ENCODE data around the gene XAB2.

The XAB2 gene

GRCh38 chr19:7629347-7630054, at the start of gene XAB2, which contains the start of gene PET100:
TSS of gene XAB2 (minus strand) at chr19:7629545. CDS start at chr19:7629527, 18 bp downstream.
TSS of gene PET100 (plus strand) at chr19:7629793. CDS start at chr19:7629834, 41 bp downstream.
- peak; percentile 92 for DNase-seq

- DNase-seq, result no peak
These were observed 48.4 kb upstream of the XAB2 start for GRCh38 chr19:7677669-7678311.

GRCh38 chr19:7676854-7677253, 47.5 kb upstream of the XAB2 start, which contains the start of gene MCEMP1:
TSS of gene MCEMP1 (plus strand) at chr19:7677090. CDS start at chr19:7677121, 31 bp downstream.
- DNase-seq, result no peak

DNA sequence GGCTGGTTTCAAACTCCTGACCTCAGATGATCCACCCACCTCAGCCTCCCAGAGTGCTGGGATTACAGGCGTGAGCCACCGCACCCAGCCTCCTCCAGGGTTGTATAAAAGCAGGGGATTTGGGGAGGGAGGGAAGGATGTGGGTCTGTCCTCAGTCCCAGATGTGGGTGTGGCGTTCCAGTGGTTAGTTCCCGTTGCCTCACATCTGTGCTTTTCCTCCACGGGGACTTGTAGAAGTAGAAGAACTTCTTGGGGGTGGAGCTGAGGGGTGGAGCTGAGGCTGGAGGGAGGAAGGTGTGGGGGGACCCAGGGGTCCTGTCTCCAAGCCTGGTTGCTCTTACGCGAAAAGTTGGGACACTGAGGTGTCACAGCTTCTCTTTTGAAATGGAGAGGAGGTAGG, 47.0 kb upstream of the XAB2 start:
- no peak for DNase-seq

GRCh38 chr19:7674010-7675005, 45.0 kb upstream of the XAB2 start:
- DNase-seq, result peak; percentile 31

GRCh38 chr19:7672522-7672921, 43.2 kb upstream of the XAB2 start:
- DNase-seq, result no peak

GRCh38 chr19:7670790-7671189, 41.4 kb upstream of the XAB2 start:
- DNase-seq, result no peak

DNA sequence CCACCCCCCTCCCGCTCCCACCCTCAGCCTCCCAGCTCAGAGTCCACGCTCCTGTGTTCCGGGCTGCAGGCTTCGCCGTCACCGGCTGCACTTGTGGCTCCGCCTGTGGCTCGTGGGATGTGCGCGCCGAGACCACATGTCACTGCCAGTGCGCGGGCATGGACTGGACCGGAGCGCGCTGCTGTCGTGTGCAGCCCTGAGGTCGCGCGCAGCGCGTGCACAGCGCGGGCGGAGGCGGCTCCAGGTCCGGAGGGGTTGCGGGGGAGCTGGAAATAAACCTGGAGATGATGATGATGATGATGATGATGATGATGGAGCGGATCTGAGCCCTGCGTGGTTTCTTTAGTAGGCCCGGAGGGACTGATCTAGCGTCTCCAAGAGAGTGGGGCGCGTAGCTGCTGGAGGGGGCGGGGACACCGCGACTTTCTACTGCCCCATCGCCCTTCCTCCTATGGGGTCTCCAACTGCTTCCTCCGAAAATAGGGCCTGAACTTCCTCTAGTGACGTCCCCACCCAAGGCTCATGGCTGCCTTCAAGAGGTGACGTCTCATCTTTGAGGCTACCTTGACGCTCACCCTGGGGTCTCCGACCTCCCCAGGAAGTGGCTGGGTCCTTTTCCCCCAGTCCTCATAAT, 40.9 kb upstream of the XAB2 start:
- DNase-seq, result peak; percentile 42

- DNase-seq, result no peak
These were observed 40.3 kb upstream of the XAB2 start for GRCh38 chr19:7669641-7670040.

DNA sequence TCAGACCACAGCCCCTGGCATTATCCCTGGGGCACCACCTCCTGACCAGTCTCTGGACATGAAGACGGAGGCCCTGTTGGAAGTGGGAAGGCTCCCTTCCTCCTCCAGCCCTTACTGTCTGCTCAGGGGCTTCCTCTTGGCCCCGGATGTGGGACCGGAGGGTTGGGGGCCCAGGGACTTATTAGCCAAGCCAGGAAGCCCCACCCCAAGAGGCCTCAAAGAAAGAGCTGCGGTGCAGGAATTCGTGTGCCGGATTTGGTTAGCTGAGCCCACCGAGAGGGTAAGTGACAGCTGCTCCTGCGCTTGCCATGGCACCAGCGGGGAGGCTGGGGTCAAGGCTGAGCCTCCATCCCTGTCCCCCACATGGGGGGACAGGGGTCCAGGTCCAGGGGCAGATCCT, 39.5 kb upstream of the XAB2 start, which contains the start of gene RETN:
Gene RETN (plus strand): TSS at position 208 of the 400 bp plus-strand sequence. CDS start 278 bp downstream, outside the sequence.
- no peak for DNase-seq

GRCh38 chr19:7665076-7665475, 35.7 kb upstream of the XAB2 start:
- no peak for DNase-seq

DNA sequence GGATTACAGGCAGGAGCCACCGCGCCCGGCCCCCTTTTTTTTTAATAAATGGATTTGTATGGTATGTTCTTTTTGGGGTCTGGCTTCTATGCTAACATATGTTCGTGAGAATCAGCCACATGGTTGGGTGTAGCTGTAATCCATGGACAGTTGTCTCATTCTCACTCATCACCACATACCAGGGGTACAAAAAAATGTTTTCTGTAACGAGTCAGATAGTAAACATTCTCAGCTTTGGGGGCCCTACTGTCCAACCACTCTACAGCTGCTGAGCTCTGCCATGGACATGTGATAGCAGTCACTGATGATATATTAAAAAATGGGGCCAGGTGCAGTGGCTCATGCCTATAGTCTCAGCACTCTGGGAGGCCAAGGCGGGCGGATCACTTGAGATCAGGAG, 34.4 kb upstream of the XAB2 start:
- DNase-seq, result no peak

DNA sequence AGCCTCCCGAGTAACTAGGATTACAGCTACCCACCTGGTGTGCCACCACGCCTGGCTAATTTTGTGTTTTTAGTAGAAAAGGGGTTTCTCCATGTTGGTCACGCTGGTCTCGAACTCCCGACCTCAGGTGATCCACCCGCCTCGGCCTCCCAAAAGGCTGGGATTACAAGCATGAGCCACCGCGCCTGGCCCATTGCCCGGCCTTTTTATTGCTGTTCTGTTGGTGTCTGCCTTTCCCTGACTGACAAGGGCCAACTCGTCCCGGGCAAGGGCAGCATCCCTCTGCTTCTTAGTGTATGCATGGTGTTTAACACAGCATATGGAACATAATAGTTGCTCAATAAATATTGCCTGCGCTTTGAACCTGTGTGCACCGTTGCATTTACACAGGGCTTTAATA, 33.3 kb upstream of the XAB2 start:
- DNase-seq, result no peak

- DNase-seq, result no peak
These were observed 32.6 kb upstream of the XAB2 start for GRCh38 chr19:7661744-7662538.

GRCh38 chr19:7658219-7658686, 28.9 kb upstream of the XAB2 start:
- DNase-seq, result peak; percentile 55

DNA sequence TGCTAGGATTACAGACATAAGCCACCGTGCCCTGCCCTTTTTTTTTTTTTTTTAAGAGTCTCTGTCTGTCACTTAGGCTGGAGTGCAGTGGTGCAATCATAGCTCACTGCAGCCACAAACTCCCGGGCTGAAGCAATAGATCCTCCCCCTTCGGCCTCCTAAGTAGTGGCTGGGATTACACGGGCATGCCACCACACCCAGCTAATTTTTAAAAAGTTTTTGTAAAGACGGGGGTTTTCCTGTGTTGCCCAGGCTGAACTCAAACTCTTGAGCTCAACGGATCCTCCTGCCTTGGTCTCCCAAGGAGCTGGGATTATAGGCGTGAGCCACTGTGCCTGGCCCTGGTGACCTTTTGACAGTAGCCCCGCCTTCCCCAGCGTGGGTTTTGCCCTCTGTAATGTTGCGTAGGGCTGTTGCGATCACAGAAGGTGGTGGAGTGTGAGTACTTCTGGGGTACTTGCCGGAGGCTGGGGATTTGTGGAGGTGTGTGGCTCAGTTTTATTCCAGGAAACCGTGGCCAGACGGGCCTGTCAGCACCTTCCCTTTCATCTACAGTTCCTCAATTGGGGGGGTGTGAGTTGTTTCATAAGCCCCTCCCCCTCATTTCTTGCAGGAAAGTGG, 27.9 kb upstream of the XAB2 start:
- DNase-seq, result no peak

DNA sequence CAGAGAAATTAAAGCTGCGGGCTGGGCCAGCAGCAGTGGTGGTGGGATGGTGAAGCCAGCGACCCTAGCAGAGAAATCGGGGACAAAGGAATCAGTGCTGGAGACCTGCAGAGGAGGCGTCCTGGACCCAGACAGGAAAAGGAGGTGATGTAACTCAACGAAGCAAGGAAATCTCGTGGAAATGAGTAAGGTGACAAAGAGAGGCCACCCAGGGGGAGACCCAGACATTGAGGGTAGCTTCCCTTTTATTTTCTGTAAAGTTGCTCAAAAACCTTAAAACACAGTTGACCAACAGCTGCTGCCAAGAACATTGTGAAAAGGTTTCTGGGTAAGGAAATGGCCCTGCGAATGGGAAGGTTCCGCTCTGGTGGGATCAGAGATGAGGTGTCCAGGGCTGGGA, 26.2 kb upstream of the XAB2 start:
- DNase-seq, result no peak

DNA sequence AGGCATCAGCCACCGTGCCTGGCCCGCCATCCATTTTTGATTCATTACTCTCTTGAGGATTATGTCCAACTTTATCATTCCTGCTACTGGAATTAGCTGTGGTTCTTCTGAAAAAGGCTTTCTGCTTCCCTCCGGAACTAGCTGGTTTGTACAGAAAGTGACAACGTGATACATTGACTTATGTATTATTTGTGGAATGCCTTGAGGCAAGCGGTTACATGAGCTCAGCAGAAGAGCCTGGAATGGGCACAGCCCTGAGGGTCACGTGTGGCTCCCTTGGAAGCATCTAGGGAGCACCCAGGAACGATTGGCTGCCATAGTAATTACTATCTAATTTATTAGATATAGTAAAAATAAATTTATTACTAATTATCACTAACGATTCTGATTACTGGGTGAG, 25.1 kb upstream of the XAB2 start:
- DNase-seq, result no peak

DNA sequence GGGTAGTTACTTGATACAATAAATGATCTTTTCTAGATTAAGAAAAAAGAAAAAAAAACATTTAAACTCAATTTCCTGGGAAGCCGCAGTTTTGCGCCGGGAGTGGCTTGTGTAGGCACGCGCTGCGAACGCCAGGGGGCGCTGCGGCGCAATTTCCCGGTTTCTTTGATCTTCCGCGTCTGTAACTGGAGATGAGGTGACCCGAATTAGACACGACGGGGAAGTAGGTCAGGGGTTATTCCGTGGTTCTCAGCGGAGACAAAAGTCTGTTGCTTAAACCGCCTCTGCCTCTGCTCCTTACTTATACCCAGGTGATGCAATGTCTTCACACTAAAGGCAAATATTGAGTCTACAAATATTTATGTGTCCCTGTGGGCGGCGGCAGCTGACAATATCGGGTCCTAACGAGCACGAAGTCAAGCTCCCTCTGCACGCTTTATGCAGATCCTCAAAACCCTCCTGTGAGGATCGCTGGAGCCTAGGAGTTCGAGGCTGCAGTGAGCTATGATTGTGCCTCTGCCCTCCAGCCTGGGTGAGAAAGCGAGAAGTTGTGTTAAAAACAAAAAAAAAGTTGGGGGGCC, 22.8 kb upstream of the XAB2 start:
- peak; percentile 77 for DNase-seq

DNA sequence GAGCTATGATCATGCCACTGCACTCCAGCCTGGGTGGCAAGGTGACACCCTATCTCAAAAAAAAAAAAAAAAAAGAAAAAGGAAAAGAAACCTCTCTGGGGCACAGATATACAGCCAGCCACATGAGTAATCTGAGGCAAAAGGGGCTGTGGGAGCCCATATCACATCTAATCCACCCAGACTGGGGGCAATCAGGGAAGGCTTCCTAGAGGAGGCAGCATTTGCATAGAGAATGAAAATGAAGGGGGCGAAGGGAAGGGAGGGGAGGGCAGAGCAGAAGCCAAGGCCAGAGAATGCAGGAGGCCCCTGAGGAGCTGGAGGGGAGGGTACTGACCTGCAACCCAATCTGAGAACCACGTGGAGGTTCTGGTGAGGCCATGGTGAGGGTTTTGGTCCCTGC, 20.8 kb upstream of the XAB2 start:
- DNase-seq, result no peak
